PC-9 (cell line): Measurements from ENCODE around the gene STAU1.

Source experiments
- EZH2 ChIP-seq: fragments of 200-600 bp; sonication (generic); IDR thresholded peaks from 2 replicates; pipeline ENCODE4 v1.8.0; 2017; ENCODE audit warnings: antibody characterized with exemption, low read depth
- TF ChIP-seq, protein P1 (sequence below): fragments of 200-600 bp; sonication (generic); conservative IDR thresholded peaks from 2 replicates; pipeline ENCODE4 v1.6.1; 2017; ENCODE audit warnings: mixed run types, antibody characterized with exemption, mild to moderate bottlenecking, moderate library complexity

DNA sequence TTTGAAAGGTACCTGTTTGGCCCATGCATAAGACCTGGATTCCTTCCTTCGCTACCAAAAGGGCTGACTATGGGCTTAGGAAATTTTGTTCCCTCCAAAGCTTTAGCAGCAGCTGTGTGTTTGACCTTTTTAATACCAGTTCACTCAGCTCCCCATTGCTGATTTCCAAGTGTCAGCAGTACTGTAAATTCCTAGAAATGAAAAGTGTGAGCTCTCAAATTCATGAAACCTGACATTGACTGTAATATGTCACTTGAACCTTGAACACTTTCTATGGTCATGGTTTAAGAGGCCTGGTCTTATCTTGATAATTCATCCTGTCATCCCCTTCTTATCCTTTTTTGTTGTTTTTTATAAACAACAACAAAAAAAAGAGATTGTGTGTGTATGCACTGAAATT is 31.7 kb downstream of the STAU1 start:
- TF ChIP-seq, protein P1, sequence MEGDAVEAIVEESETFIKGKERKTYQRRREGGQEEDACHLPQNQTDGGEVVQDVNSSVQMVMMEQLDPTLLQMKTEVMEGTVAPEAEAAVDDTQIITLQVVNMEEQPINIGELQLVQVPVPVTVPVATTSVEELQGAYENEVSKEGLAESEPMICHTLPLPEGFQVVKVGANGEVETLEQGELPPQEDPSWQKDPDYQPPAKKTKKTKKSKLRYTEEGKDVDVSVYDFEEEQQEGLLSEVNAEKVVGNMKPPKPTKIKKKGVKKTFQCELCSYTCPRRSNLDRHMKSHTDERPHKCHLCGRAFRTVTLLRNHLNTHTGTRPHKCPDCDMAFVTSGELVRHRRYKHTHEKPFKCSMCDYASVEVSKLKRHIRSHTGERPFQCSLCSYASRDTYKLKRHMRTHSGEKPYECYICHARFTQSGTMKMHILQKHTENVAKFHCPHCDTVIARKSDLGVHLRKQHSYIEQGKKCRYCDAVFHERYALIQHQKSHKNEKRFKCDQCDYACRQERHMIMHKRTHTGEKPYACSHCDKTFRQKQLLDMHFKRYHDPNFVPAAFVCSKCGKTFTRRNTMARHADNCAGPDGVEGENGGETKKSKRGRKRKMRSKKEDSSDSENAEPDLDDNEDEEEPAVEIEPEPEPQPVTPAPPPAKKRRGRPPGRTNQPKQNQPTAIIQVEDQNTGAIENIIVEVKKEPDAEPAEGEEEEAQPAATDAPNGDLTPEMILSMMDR = no peak
- TF ChIP-seq EZH2 = no peak
